IPS-NIHi11 (cell line): ENCODE data around the gene PARVA.
"Not testable (repeated sequence)": the region's sequence is repeated elsewhere in the genome, so short reads cannot be mapped to it uniquely, and the experiment has no call there.

Source experiments
- DNase-seq: peaks from one replicate; pipeline ENCODE4 v3.0.0; 2012; ENCODE audit warnings: mixed read lengths, low spot score

PARVA gene, protein sequence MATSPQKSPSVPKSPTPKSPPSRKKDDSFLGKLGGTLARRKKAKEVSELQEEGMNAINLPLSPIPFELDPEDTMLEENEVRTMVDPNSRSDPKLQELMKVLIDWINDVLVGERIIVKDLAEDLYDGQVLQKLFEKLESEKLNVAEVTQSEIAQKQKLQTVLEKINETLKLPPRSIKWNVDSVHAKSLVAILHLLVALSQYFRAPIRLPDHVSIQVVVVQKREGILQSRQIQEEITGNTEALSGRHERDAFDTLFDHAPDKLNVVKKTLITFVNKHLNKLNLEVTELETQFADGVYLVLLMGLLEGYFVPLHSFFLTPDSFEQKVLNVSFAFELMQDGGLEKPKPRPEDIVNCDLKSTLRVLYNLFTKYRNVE

DNA sequence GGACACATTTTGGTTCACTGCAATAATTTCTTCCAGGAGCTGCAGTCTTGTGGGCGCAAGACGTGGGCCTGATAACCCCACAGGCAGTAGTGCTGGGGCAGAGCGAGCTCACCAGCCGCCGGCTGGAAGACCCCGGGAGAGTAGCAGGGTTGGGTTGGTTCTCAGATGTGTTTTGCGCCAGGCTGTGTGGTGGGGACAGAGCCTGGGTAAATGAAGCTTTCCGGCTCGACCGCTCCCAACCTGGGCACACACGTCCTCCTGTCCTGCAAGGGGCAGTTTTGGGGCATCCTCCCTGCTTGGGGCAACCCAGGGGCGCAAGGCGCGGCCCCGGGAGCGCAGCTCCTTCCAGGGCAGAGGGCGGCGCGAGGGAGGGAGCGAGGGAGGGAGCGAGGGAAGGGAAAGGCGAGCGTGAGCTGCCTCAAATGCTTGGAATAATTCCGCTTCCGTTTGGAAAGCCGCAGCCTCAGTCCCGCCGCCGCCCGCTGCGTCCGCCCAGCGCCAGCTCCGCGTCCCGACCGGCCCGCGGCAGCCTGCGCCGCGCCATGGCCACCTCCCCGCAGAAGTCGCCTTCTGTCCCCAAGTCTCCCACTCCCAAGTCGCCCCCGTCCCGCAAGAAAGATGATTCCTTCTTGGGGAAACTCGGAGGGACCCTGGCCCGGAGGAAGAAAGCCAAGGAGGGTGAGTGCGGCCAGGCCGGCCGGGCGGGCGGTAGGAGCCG is at the start of gene PARVA:
PARVA (plus strand) TSS at position 466 of the 718 bp plus-strand sequence; CDS start at position 543, 77 bp downstream.
- DNase-seq = peak; percentile 68

DNA sequence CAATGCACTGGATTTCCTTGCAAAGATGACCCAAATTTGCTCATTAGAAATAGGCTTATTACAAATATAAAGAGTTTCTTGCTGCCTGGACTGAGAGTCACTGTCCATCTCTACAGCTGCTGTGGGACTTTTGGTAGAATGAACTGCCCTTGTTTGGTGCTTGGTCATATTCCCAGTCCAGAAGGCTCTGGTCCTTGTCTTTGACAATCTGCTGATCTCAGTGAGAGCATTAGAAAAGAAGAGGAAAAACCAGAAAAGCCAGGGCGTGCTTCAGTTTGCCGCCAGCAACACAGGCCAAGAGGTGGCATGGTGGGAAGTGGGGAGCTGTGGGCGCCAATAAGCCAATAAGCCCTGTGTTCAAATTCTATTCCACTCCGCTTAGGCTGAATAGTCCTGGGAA is 48.2 kb upstream of the PARVA start:
- DNase-seq = no peak

DNA sequence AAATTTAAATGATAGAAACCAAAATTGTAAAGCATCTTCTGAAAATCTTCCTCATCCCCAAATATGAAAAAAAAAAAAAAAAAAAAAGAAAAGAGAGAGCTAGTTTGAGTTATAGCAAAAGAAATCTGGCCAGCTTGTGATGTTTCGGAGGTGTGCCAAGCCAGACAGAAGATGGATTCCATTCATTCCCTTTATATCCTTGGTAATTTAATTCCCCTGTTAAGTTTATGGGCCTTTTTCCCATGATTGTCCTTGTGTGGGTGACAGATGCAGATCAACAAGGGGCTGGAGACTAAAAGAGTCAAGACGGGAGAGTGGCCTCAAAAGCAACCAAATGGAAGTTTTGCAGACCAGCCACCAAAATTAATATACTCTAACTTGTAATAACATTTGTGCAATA is 47.6 kb upstream of the PARVA start:
- DNase-seq = no peak

DNA sequence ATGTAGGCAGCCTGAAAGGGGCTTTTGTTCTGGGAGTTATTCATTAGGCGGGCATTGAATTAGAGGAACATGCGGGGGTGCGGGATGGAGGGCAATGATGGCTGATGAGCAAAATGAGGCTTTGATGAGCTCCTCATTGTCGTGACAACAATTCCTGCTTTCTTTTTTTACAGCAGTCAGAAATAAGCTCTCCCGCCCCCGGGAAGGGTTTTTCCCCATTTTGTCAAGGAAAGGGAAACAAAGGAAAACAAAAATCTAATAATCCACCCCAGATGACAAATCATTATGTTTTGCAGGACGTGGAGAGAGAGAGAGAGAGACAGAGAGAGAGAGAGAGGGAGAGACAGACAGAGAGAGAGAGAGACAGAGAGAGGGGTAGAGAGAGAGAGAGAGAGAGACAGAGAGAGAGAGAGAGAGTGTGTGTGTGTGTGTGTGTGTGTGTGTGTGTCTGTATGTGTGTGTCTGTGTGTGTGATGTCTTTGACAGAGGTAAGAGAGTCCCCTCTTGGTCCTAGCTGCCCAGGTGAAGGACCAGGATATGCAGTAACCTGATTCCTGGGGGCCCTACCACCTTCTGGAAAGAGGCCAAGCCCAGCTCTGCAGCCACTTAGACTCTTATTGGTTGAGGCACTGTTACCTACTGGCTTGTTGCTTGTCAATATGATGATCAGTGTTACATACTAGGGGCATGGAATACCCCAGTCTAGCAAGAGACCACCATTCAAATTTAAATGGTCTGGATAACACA is 46.7 kb upstream of the PARVA start:
- peak; percentile 21 for DNase-seq

DNA sequence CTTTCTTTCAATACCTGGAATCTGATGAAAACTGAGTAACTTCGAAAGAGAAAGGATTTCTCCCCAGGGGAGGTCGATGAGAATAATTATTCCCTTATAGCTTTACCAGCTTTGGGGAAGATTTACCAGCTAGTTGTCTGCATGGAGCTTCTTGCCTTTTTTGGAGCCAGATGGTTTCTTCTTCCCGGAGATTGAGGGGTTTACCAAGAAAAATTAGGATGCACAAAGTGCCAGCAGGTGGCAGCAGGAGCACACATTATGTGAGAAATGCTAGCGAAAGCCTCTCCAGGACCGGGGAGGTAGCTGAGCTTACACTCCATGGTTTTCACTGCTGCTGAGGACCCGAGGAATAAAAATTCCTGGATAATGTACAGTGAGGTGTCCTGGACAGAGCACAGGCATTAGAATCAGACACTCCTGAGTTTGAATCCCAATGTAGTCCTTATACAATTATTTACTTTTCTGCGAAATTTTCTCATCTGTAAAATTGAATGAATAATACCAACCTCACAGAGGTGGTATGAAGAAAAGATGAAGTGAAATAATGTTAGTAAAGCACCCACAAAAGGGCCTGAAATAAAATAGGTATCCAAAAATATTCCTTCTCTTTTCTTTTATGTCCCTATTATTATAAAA is 46.0 kb upstream of the PARVA start:
- peak; percentile 77 for DNase-seq

DNA sequence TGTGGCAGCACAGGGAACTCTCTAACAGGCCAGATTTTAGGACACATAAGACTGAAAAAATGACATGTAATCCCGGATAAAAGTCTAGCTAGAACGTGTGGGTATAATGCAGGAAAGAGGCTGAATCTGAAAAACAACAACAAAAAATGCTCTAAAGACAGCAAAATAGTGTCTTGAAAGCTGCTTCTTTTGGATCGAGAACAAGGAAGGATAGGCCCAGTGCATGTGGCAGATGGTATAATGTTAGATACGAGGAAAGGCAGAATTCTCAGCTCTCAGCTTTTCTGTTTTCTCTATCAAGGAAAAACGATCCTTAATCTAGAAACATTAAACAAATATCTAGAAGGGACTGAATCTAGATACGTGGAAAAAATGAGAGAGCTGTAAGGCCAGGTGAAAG is 33.8 kb upstream of the PARVA start:
- DNase-seq = no peak

DNA sequence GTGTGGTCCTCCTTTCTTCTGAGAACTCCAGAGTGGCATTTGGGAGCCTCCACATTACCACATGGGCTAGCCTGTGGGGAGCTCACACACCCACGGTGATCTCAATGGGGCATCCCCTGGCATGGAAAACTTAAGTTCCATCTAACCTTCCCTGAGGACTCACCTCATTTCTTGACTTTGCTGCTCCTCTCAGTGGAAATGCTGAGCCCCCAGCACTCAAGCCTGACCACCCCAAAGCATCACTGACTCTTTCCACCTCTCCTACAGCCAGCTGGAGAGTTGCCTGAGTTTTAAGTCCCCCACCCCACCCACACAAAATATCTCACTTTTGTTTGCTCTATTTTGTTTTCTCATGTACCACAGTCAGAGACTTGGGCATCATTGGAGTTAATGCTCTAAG is 23.8 kb upstream of the PARVA start:
- no peak for DNase-seq

DNA sequence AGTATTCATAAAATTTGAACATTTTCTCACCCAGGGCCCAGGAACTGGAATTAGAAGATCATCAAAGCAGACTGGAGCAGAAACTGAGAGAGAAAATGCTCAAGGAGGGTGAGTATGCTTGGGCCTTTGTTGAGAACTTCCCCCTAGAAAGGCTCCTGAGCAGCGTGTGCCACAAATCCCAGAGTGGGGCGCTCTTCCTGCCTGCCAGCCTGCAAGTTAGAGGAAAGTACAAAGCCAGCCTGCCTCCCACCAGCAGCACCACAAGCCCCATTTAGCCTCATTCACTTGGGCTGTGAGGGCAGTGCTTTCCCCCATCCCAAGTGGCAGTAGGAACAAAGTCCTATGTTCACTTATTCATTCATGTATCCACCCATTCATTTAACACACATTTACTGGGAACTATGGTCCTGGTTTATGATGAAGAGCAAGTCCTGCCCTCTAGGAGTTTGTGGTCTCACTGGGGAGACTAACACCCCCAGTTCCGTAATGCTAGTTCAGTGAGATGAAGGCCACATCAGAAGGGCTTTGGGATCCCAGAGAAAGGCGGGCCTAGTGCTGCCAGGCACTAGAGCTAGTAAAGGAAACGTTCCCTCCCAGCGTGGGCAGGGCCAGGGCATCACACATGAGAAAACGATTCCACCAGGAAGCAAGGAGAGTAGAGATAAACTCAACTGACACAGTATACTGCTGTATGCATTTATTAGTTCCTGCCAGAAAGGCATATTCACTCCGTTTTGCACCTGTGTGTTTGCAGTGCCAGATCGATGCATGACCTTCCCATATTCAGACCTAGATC is 22.4 kb upstream of the PARVA start:
- no peak for DNase-seq

DNA sequence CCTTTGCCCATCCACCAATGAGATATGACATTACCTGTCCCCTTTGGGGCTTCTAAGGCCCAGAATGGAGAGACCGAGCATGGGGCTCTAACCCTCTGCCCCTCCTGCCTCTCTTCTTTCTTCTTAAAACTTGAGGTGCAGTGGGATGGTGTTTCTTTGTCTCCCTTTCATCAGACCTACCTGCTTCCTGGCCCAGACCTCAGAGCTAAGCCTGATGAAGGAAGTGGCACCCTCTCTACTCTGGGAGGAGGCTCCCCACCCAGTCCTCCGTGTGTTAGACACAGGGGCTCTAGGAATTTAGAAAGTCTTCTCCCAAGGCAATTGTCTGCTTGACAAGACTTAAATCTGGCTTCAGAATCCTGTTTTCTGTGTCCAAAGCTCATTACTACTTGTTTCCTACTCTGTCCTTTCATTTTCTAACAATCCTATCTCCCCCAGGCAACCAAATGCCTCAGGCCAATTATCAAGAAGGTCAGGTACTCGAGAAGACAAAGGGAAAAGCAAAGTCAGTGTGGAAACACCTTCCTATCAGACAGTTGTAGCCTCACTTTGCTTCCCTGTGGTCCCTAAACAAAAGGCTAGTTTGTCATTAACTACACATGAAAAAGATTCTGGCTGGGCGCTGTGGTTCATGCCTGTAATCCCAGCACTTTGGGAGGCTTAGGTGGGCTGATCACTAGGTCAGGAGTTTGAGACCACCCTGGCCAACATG is 20.3 kb upstream of the PARVA start:
- DNase-seq = no peak

DNA sequence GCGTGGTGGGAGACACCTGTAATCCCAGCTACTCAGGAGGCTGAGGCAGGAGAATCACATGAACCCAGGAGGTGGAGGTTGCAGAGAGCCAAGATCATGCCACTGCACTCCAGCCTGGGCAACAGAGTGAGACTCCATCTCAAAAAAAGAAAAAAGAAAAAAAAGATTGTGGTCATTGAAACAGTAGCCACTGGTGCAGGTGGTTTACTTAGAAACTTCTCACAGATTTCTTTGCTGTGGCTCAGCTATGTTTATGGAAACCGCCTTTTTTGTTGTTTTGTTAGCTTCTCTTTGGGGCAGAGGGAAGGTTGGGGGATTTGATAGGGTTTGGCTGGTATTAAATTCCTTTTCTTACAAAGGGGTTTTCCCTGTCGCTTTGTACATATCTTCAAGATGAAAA is 19.7 kb upstream of the PARVA start:
- not testable (repeated sequence) for DNase-seq

DNA sequence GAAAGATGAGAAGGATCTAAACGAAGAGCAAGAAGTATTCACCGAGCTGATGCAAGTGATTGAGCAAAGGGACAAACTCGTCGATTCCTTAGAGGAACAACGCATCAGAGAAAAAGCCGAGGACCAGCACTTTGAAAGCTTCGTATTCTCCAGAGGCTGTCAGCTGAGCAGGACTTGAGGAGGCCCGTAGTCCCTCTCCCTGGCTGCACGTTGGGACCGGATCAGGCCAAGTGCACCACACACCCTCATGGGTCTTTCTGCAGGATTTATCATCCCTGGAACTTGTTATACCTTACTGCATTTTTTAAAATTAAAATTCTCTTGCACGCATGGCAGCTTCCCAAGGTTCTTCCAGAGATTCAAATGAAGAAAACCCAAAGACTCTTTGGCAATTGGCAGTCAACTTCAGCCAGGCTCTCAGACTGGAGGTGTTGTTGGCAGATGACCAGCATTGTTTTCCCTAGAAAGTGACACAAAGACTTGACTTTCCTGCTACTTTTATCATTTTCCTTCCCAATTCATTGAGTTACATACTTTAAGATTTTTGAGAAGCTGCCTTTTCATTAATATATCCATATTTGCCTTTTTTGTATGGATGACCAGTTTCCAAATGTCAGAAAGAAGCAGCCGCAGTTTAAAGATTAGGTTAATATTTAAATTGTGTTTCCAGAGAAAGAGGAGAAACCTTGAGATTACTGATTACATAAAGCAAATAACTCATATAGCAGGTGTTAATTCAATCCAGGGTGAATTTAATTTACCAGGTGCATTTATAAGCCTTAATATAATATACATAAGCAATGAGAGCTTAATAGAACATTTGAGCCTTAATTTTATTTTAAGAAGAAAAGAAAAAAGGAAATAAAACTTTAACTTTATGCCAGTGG is 18.8 kb upstream of the PARVA start:
- DNase-seq = no peak

DNA sequence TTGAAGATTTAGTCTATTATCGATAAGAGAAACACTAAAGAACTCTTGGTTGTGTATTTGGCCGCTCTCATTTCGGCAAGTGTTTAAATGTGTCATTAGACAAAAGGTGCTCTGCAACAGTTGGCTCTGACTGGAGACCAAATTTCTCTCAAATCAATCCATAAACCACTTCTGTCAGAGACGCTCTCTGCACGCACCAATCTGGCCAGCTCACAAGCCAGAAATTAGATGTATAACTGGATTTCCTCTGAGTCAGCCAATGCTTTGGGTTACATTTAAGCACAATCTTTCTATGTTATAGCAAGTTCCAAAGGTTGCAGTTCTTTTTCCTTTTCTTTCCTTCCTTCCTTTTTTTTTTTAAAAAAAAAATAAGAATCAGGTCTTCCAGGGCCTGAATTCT is 17.6 kb upstream of the PARVA start:
- no peak for DNase-seq

DNA sequence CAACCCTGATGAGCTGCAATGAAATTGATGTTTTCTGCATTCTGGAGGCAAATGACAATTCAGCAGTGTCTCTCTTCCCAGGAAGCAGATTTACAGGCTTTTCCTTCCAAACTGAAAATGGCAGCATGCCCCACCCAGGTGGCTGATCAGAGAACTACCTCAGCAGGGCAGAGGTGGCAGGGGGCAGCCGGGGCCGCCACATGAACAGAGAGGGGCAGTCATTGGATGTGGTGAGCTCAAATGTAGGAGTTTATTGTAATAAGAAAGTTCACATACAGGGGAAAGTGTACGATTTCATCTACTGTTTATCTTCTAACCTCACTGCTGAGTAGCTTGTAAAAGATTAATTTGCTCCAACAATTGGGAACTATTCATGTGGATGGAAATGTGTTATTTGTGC is 15.7 kb upstream of the PARVA start:
- DNase-seq = no peak

DNA sequence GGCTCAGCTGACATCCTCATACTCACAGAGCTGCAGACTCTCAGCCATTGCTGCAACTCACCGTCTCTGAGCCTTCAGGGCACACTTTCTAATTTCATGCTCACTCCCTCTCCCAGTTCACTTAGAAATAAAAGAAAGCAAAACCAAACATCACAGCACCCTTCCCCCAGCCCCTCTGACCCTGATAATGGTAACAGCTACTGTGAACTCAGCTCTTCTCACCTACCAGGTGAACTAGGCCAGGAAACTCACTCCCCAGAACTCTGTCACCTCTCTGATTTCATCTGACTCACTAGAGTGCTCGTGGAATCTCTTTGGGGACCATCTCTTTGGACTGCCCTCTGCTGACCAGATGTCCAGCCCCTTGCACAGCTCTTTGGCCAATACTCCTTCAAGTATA is 14.5 kb upstream of the PARVA start:
- DNase-seq = no peak

DNA sequence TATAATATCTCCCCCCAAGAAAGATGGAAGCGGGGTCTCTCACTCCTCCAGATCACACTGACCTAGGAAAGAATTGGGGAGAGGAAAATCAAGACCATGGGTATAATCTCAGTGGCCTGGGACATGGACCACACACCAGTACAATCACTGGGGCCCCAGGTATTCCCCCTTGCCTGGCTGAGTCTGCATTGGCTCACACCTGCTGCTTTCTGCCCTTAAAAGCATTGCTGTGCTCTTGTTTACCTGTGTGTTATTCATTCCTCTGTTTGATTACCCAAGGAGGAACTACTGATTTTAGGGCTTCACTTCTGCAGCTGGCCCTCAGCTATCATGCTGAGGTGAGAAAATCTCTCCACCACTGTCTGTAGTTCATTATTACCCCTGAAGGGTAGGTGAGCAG is 14.0 kb upstream of the PARVA start:
- DNase-seq = no peak

DNA sequence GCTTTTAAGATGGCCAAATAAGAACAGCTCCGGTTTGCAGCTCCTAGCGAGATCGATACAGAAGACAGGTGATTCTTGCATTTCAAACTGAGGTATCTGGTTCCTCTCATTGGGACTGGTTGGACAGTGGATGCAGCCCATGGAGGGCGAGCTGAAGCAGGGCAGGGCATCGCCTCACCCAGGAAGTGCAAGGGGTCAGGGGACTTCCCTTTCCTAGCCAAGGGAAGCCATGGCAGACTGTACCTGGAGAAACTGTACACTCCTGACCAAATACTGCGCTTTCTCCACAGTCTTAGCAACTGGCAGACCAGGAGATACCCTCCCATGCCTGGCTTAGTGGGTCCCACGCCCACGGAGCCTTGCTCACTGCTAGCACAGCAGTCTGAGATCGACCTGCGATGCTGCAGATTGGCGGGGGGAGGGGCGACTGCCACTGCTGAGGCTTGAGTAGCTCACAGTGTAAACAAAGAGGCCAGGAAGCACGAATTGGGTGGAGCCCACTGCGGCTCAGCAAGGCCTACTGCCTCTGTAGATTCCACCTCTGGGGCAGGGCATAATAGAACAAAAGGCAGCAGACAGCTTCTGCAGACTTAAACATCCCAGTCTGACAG is 11.3 kb upstream of the PARVA start:
- DNase-seq = not testable (repeated sequence)

DNA sequence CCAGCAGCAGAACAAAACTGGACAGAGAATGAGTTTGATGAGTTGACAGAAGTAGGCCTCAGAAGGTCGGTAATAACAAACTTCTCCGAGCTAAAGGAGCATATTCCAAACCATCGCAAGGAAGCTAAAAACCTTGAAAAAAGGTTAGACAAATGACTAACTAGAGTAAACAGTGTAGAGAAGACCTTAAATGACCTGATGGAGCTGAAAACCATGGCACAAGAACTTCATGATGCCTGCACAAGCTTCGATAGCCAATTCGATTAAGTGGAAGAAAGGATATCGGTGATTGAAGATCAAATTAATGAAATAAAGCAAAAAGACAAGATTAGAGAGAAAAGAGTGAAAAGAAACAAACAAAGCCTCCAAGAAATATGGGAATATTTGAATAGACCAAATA is 10.3 kb upstream of the PARVA start:
- not testable (repeated sequence) for DNase-seq

DNA sequence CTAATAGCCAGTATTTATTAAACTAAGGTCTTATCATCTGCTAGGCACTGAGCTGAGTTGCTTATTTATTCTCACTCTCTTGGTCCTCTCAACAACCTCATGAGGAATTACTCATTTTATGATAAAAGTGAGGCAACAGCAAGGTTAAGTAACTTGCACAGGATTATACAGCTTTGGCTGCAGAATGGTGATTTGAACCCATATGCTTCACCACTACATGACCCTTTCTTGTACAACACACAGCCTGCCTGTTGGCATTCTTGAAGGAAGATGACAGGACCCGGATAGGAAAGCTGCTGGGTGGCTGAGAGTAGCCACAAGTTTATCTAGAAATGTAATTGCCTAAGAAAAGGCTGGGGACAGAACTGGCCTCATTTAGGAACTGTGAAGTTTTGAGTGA is 5.3 kb upstream of the PARVA start:
- no peak for DNase-seq

DNA sequence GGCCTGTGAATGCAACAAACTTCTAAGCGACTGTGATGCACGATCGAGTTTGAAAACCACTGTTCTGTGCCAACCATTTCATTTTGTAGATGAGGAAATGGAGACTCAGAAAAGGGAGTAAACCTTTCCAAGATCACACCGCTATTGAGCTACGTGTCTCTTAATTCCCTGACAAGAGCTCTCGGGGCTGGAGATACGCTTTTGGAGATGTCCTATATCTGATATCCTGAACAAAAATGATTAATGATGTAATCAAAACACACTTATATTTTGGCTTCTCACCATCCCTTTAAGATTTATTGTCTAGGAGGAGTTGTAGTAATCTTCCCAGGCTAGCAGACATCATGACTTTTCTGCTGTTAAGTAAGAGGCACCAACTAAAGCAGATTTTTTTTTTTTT is 1.7 kb upstream of the PARVA start:
- DNase-seq = no peak
